HG02884 (cell line): ENCODE measurements around the gene HDAC5.
"Not testable (repeated sequence)": the region's sequence is repeated elsewhere in the genome, so short reads cannot be mapped to it uniquely, and the experiment has no call there.

Experiments
- ATAC-seq: cut with Tn5 transposase; IDR thresholded peaks from one replicate; pipeline ENCODE4 v1.9.1; 2021; ENCODE audit warnings: mild to moderate bottlenecking, moderate library complexity; ENCODE audit not compliant: unreplicated experiment

HDAC5 gene

DNA sequence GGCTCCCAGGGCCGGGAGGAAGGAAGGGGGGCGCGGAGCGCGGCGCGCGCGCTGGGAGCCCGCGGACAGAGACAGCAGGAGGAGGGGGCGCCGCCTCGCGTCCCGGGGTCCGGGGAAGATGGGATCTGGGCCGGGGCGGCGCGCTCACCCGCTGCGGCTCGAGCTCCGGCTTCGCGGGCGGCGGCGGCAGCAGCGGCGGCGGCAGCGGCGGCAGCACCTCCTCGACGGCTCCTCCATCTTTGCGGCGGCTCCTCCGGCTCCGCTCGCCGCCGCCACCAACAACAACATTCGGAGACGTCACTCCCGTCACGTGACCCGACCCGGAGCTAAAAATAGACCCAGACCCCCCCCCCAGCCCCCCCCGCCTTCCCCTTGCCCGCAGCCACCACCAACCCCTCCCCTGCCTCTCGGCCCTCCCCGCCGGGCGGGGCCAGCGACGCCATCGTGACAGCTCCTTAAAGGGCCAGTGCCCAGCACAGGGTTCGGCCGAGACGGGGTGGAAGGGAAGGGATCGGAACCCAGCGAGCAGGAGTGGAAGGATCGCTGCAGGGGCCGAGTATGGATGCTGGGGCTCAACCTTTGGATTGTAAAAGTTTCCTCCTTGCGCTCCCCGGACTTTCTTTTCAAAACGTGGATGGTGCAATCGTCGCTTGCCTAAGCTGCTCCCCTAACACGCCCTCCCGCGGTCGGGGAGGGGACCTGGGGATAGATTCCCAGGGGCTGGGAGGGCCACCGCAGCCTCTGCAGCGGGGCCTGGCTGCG, at the start of gene HDAC5:
HDAC5 (minus strand) TSS at position 286 of the 762 bp plus-strand sequence. CDS start 6,126 bp downstream, outside the sequence.
- peak; percentile 84 for ATAC-seq

DNA sequence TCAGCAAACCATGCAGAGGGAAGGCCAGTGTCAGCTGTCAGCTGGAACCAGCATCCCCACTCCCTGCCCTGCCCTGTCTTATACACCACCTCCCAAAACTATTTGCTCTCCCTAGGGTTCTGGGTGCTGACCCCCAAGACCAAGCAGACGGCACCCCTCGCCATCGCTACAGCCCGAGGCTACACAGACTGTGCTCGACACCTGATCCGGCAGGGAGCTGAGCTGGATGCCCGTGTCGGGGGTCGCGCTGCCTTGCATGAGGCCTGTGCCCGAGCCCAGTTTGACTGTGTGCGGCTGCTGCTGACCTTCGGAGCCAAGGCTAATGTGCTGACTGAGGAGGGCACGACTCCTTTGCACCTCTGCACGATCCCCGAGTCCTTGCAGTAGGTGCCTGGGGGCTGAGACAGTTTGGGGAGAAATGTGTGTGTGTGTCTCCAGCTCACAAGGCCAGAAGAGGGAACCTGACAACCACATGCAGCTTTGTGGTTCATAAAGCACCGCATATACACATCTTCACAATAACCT, 48.6 kb upstream of the HDAC5 start:
- no peak for ATAC-seq

GRCh38 chr17:44170499-44171201, 47.2 kb upstream of the HDAC5 start, which contains the start of gene ASB16:
TSS of gene ASB16 (plus strand) at chr17:44170704. CDS start at chr17:44170790, 86 bp downstream.
- no peak for ATAC-seq

DNA sequence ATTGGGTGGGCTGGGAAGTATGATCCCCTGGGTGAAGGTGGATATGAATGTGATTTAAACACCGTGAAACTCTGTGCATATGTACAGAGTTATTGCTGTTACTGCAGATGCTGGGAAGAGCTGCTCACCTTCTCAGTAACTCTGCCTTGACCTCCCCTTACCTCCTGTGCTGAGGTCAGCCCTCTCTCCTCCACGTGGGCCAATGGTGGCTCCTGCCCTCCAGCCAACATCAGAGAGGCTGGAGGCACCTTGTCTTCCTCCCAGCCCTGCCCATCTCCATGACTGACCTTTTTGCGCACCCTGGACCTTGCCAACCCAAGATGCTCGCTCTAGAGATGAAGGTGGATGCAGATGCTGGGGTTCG, 46.7 kb upstream of the HDAC5 start:
- no peak for ATAC-seq

- no peak for ATAC-seq
These were observed 43.9 kb upstream of the HDAC5 start for GRCh38 chr17:44167181-44167861.

DNA sequence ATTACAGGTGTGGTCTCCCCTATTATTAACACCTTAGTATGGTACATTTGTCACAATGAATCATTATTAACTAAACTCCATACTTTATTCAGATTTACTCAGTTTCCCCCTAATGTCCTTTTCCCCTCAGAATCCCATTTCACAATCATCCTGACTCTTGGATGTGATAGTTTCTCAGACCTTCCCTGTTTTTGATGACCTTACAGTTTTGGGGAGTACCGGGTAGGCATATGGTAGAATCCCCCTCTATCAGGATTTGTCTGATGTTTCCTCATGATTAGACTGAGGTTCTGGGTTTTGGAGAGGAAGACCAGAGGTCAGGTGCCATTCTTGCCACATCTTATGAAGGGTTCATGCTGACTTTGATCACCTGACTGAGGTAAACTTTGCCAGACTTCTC, 41.0 kb upstream of the HDAC5 start:
- no peak for ATAC-seq

DNA sequence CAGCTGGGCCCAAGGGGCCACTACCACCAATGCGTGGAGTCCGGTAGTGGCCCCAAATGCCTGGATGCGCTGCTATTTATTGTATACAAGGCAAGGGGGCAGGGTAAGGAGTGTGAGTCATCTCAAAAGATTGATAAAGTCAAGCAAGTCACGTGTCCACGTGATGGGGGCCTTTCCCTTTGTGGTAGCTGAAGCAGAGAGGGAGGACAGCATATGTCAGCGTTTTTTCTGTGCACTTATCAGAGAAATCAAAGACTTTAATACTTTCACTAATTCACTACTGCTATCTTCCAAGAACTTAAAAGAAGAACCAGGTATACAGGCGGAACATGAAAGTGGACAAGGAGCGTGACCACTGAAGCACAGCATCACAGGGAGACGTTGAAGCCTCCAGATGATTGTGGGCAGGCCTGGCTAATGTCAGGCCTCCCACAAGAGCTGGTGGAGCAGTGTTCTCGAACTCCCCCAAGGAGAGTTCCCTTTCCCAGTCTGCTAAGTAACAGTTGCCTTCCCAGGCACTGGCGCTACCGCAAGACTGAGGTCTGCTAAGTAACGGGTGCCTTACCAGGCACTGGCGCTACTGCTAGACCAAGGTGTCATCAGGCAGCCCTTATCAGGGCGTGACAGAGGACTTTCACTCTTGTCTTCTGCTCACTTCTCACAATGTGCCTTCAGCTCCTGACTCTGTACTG, 36.2 kb upstream of the HDAC5 start:
- no peak for ATAC-seq

DNA sequence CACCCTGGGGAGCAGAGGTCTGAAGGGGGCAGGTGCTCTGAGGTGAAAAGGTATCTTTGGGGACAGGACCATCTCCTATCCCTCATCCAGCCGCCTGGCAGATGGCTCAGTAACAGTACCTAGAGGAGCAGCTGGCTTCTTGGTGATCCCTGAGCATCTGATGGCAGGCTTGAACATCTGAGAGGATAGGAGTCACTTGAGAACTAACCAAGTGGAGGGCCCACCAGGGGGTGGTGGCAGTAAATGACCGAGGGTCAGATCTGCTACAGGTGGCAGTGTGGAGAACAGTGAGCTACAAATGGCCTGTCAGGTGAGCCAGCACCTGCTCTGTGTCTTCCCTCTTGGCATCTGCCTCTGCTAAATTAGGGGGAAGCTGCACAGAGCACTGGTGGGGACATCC, 32.0 kb upstream of the HDAC5 start:
- ATAC-seq = no peak

- no peak for ATAC-seq
These were observed 29.4 kb upstream of the HDAC5 start for GRCh38 chr17:44152875-44153274.

DNA sequence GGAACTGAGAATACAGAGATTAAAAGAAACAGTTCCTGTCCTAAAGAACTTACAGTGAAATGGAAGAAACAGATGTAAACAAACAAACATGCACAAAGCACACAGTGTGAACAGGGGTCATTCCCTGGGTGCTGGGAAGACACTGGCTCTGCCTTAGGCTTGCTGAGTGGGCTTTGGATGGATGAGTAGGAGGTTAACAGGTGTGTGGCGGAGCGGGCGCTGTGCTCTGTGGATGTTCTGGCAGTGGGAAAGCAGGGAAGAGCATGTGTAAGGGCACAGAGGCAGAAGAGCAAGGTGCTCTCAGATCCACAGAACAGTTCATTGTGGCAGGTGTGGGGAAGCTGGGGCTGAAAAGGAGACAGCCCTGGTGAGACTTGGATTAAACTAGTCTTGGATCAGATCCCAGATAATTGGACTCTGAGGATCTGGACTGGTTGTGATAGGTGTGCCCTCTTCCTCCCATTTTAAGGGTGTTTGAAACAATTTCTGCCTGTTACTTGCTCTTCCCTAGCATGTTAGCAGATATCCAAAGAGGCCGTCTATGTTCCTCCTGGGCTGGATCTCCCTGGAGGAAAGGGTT, 26.4 kb upstream of the HDAC5 start:
- no peak for ATAC-seq

DNA sequence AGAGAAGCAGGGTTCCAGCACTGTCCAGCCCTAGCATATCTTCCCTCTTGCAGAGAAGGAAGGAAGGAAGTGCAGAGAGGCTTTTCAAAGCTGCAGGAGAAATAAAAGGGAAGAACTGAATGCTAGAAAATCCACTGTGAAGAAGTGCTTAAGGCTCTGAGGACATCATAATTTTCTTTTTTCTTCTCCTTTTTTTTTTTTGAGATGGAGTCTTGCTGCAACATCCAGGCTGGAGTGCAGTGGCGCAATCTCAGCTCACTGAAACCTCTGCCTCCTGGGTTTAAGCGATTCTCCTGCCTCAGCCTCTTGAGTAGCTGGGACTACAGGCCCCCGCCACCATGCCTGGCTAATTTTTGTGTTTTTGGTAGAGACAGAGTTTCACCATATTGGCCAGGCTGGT, 25.6 kb upstream of the HDAC5 start:
- ATAC-seq = not testable (repeated sequence)

DNA sequence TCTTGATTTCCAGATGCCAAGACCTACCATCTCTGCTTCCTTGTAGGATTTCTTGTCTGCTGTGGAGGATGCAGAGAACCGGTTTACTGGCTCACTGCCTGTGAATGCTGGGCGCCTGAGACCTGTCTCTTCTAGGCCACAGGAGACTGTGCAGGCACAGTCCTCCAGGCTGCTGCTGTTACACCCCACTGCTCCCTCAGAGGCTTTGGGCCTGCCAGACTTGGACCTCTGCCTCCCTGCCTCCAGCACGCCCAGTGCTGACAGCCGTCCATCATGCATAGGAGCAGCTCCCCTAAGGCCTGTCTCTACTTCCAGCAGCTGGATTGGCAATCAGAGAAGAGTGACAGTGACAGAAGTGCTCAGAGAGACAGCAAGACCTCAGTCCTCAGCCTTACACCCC, 24.4 kb upstream of the HDAC5 start:
- no peak for ATAC-seq

- no peak for ATAC-seq
These were observed 23.2 kb upstream of the HDAC5 start for GRCh38 chr17:44146375-44147346.

GRCh38 chr17:44144966-44145739, 21.7 kb upstream of the HDAC5 start:
- no peak for ATAC-seq

- ATAC-seq = not testable (repeated sequence)
These were observed 20.5 kb upstream of the HDAC5 start for GRCh38 chr17:44143921-44144320.

GRCh38 chr17:44137891-44138709, 14.7 kb upstream of the HDAC5 start:
- no peak for ATAC-seq

DNA sequence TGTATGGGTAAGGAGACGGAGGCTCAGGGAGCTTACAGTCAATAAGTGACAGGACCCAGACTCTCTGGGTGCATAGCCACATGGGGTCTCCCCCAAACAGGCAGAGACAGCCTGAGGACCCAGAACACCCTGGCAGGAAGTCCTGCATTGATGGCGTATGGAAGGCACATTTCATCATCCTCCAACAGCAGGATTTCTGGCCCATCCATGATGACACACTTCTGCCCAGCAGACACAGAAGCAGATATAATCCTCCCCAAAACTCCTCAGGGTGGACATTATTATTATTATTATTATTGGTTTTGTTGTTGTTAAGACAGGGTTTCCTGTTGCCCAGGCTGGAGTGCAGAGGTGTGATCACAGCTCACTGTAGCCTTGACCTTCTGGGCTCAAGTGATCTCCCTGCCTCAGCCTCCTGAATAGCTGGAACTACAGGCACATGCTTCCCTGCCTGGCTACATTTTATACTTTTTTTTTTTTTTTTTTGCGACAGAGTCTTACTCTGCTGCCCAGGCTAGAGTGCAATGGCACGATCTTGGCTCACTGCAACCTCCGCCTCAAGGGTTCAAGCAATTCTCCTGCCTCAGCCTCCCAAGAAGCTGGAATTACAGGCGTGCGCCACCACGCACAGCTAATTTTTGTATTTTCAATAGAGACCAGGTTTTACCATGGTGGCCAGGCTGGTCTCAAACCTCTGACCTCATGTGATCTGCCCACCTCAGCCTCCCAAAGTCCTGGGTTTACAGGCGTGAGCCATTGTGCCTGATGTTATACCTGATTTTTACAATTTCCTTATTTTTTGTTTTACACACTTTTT, 11.5 kb upstream of the HDAC5 start:
- no peak for ATAC-seq
